Measurements from ENCODE around the gene GPR158.

Gene GPR158

GRCh38 chr10:25498645-25499044, 323.8 kb downstream of the GPR158 start:
- DNase-seq (ENCODE audit: low spot score): no peak

- DNase-seq (ENCODE audit: low spot score): no peak
Observed at GRCh38 chr10:25501912-25502311, 327.1 kb downstream of the GPR158 start.

- no peak for DNase-seq (ENCODE audit: low spot score)
Observed at GRCh38 chr10:25502453-25502852, 327.7 kb downstream of the GPR158 start.

GRCh38 chr10:25504306-25504705, 329.5 kb downstream of the GPR158 start:
- DNase-seq (ENCODE audit: low spot score): no peak

GRCh38 chr10:25504838-25505237, 330.0 kb downstream of the GPR158 start:
- no peak for DNase-seq (ENCODE audit: low spot score)

- no peak for DNase-seq (ENCODE audit: low spot score)
Observed at GRCh38 chr10:25505466-25505865, 330.7 kb downstream of the GPR158 start.

GRCh38 chr10:25506821-25507335, 332.1 kb downstream of the GPR158 start:
- no peak for DNase-seq (ENCODE audit: low spot score)

- DNase-seq (ENCODE audit: low spot score): no peak
Observed at GRCh38 chr10:25508112-25508815, 333.5 kb downstream of the GPR158 start.

- no peak for DNase-seq (ENCODE audit: low spot score)
Observed at GRCh38 chr10:25509151-25509550, 334.4 kb downstream of the GPR158 start.

GRCh38 chr10:25522294-25522693, 347.5 kb downstream of the GPR158 start:
- DNase-seq (ENCODE audit: low spot score): no peak

- DNase-seq (ENCODE audit: low spot score): no peak
Observed at GRCh38 chr10:25522946-25523608, 348.3 kb downstream of the GPR158 start.

- DNase-seq (ENCODE audit: low spot score): no peak
Observed at GRCh38 chr10:25530306-25530705, 355.5 kb downstream of the GPR158 start.

- DNase-seq (ENCODE audit: low spot score): no peak
Observed at GRCh38 chr10:25531457-25532061, 356.8 kb downstream of the GPR158 start.

GRCh38 chr10:25532213-25532612, 357.4 kb downstream of the GPR158 start:
- DNase-seq (ENCODE audit: low spot score): no peak

- no peak for DNase-seq (ENCODE audit: low spot score)
Observed at GRCh38 chr10:25536027-25536426, 361.2 kb downstream of the GPR158 start.

- DNase-seq (ENCODE audit: low spot score): no peak
Observed at GRCh38 chr10:25547382-25547781, 372.6 kb downstream of the GPR158 start.

- no peak for DNase-seq (ENCODE audit: low spot score)
Observed at GRCh38 chr10:25552283-25552919, 377.6 kb downstream of the GPR158 start.

- no peak for DNase-seq (ENCODE audit: low spot score)
Observed at GRCh38 chr10:25555865-25556264, 381.1 kb downstream of the GPR158 start.

- no peak for DNase-seq (ENCODE audit: low spot score)
Observed at GRCh38 chr10:25556457-25556856, 381.7 kb downstream of the GPR158 start.

GRCh38 chr10:25557136-25557535, 382.3 kb downstream of the GPR158 start:
- DNase-seq (ENCODE audit: low spot score): no peak

- DNase-seq (ENCODE audit: low spot score): no peak
Observed at GRCh38 chr10:25561758-25562157, 387.0 kb downstream of the GPR158 start.

GRCh38 chr10:25562547-25562946, 387.7 kb downstream of the GPR158 start:
- DNase-seq (ENCODE audit: low spot score): no peak

- DNase-seq (ENCODE audit: low spot score): no peak
Observed at GRCh38 chr10:25564351-25564750, 389.6 kb downstream of the GPR158 start.
